NT2/D1 (cell line): Measurements from ENCODE around the gene RUFY4.

Experiments
- DNase-seq: peaks from one replicate; pipeline ENCODE4 v3.0.0-alpha.2; 2011; ENCODE audit warnings: low read depth, low spot score
- H3K27me3 ChIP-seq: 2 replicates; pipeline ENCODE4 v1.6.0; 2011; ENCODE audit warnings: mild to moderate bottlenecking; ENCODE audit not compliant: insufficient read length, insufficient read depth
- H3K36me3 ChIP-seq: 2 replicates; pipeline ENCODE4 v1.6.1; 2011; ENCODE audit warnings: mild to moderate bottlenecking, low read length, mixed read lengths; ENCODE audit not compliant: insufficient read depth, insufficient read length
- H3K4me1 ChIP-seq: 2 replicates; pipeline ENCODE4 v1.5.1; 2011; ENCODE audit not compliant: insufficient read depth, insufficient read length
- H3K4me3 ChIP-seq: 2 replicates; pipeline ENCODE4 v1.5.1; 2011; ENCODE audit warnings: low read depth; ENCODE audit not compliant: insufficient read length
- H3K9ac ChIP-seq: 2 replicates; pipeline ENCODE4 v1.6.0; 2011; ENCODE audit warnings: low read depth; ENCODE audit not compliant: insufficient read length
- H3K9me3 ChIP-seq: 2 replicates; pipeline ENCODE4 v1.5.1; 2011; ENCODE audit warnings: mild to moderate bottlenecking, low read length; ENCODE audit not compliant: insufficient read depth
- SUZ12 ChIP-seq: IDR thresholded peaks from 2 replicates; pipeline ENCODE4 v1.6.1; 2011; ENCODE audit not compliant: insufficient read length, insufficient read depth; ENCODE audit errors: extremely low read depth
- YY1 ChIP-seq: IDR thresholded peaks from 2 replicates; pipeline ENCODE4 v1.6.1; 2011; ENCODE audit not compliant: insufficient read length, insufficient read depth
- ZNF274 ChIP-seq: IDR thresholded peaks from 2 replicates; pipeline ENCODE4 v1.6.1; 2011; ENCODE audit warnings: mild to moderate bottlenecking, low read depth, low read length

RUFY4 gene

DNA sequence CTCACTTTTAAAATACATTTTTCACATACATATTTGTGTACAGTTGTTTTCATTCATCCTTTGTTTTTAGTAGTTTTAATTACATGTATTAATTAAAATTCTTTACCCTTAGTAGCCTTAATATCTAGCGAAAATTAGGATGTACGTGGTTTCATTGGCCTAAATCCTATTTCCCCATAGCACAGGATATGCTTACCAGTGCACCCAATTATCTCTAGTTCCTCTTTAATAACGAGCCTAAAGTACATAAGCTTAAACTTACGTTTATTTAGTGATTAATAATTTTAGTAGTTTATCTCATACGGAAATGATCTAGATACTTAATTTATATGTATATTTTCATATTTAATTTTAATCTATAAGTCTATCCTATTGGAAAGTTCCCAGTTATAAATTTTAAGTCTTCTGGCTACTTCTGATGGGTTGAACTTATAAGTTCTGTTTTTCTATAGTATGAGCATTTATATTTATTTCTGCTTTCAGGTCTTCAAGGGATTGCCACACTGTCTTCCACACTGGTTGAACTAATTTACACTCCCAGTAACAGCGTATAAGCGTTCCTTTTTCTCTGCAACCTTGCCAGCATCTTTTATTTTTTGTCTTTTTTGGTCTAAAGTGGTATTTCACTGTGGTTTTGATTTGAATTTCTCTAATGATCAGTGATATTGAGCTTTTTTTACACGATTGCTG, 21.4 kb upstream of the RUFY4 start:
- Histone ChIP-seq H3K4me1 (no peaks in the 10 kb centered on the region), H3K4me3 (no peak overlapping the region), H3K9ac (no peak overlapping the region), H3K9me3 (peaks cover 19% of the 10 kb centered on the region; the same call in 1 of the 2 replicates), H3K27me3 (no peaks in the 10 kb centered on the region), H3K36me3 (no peaks in the 10 kb centered on the region)
- no peak for DNase-seq
- TF ChIP-seq YY1 = no peak
- TF ChIP-seq ZNF274 = no peak

DNA sequence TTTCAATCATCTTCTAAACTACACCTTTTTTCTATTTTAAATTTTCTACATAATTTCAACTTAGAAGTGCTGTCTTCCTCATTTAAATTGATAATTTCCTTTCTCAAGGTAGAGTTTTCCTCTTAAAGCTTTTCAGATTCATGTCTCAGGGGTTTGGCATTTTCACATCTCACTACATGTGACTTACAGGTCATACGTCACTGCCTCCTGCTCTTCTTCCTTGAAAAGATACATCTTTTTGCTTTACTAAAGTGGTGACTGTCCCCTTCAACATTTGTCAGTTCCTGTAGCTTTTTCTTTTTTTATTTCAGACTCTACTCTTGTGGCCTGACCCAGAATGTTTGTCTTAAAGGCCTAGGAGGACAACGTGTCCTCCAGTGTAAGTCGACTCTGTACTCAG, 17.1 kb upstream of the RUFY4 start:
- DNase-seq = no peak
- H3K36me3 ChIP-seq = no peaks in the 10 kb centered on the region
- peaks cover 5% of the 10 kb centered on the region; the same call in 1 of the 2 replicates for H3K9me3 ChIP-seq
- H3K4me3 ChIP-seq = no peak overlapping the region
- H3K4me1 ChIP-seq = no peaks in the 10 kb centered on the region
- TF ChIP-seq ZNF274 (no peak), SUZ12 (no peak), YY1 (no peak)
- no peak overlapping the region for H3K9ac ChIP-seq
- no peaks in the 10 kb centered on the region for H3K27me3 ChIP-seq

DNA sequence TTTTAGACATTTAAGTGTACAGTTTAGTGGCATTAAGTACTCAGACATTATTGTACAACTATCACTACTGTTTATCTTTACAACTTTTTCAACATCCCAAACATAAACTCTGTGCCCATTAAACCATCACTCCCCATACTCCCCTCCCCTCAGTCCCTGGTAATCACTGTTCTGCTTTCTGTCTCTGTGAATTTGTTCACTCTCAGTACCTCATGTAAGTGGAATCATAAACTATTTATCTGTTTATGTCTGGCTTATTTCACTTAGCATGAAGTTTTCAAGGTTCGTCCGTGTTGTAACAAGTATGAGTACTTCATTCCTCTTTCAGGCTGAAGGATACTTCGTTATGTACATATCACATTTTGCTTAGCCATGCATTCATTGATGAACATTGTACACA, 9.8 kb upstream of the RUFY4 start:
- TF ChIP-seq ZNF274 (no peak), YY1 (no peak), SUZ12 (no peak)
- DNase-seq = no peak
- Histone ChIP-seq H3K4me1 (no peaks in the 10 kb centered on the region), H3K9me3 (no peaks in the 10 kb centered on the region), H3K4me3 (no peak overlapping the region), H3K36me3 (no peaks in the 10 kb centered on the region), H3K9ac (no peak overlapping the region), H3K27me3 (peaks cover 4% of the 10 kb centered on the region)

DNA sequence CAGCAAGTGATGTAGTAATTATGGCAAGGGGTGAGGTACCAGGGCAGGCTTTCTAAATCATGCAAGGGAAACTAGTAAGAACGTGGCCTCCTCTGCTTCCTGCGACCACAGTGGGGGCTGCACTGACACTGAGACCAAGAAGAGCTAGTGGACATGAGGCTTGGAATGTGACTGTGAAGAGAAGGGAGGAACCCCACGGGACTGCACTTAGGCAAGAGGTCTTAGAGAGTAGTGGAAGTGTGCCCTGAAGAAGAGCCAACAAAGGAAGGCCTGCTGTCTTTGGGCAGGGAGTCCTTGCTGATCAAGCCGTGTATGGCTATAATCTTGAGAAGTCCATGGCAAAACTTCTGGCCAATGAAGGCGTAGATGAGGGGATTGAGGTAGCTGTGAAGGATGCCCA, 8.9 kb upstream of the RUFY4 start:
- H3K4me3 ChIP-seq = no peak overlapping the region
- H3K9ac ChIP-seq = no peak overlapping the region
- no peak for DNase-seq
- H3K36me3 ChIP-seq = no peaks in the 10 kb centered on the region
- no peak for TF ChIP-seq SUZ12
- TF ChIP-seq YY1 = no peak
- no peak for TF ChIP-seq ZNF274
- H3K4me1 ChIP-seq = peaks cover under 1% of the 10 kb centered on the region
- no peaks in the 10 kb centered on the region for H3K9me3 ChIP-seq
- H3K27me3 ChIP-seq = peaks cover 4% of the 10 kb centered on the region

DNA sequence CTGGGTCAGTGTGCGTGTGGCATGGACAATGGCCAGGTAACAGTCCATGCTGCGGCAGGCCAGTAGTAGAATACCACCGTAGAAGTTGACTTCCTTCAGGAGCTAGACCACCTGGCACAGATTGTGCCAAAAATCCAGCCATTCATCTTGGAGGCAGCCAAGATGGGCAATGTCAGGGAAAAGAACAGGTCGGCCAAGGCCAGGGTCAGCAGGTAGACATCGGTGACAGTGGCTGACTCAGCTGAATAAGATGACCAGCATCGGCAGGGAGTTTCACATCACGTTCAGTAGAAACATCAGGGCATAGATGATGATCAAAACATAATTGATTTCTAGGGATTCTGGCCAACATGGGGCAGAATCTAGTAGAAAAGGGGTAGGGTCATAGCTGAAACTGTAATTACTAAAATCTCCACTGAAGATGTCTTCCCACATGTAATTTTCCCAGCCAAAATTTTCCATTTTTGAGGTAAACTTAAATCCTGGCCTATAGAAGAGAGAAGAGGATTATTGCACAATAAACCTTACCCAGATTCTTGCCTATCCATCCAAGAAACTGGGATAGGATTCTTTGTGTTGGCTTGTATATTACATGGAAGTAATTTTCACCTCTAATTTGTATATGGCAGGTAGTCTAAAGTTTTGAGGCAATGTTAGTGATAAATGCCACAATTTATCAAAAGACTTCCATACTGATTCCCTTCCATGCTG, 7.9 kb upstream of the RUFY4 start:
- DNase-seq = no peak
- peaks cover 5% of the 10 kb centered on the region for H3K4me1 ChIP-seq
- no peak overlapping the region for H3K9ac ChIP-seq
- H3K9me3 ChIP-seq = no peaks in the 10 kb centered on the region
- no peak for TF ChIP-seq ZNF274
- TF ChIP-seq YY1 = no peak
- no peak for TF ChIP-seq SUZ12
- peaks cover 4% of the 10 kb centered on the region for H3K27me3 ChIP-seq
- no peaks in the 10 kb centered on the region for H3K36me3 ChIP-seq
- no peak overlapping the region for H3K4me3 ChIP-seq

DNA sequence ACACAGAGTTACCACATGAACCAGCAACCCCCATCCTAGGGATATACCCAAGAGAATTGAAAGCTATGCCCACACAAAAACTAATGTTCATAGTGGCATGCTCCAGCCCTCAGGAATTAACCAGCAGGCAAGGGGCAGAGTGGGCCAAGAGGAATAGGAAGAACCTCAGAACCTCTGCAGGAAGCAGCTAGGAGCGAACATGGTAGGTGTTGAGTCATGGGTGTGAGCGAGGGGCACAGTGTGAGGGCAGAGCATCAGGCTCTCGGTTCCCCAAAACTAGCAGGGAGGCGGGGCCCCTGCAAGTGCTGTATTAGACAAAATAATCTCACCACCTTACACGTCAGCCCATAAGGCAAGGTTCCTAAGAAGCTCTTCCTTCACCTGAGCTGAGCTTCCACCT, 5.6 kb upstream of the RUFY4 start:
- H3K36me3 ChIP-seq = no peaks in the 10 kb centered on the region
- TF ChIP-seq ZNF274 (no peak), SUZ12 (no peak), YY1 (no peak)
- peaks cover 21% of the 10 kb centered on the region for H3K27me3 ChIP-seq
- no peak overlapping the region for H3K9ac ChIP-seq
- no peaks in the 10 kb centered on the region for H3K9me3 ChIP-seq
- no peak overlapping the region for H3K4me3 ChIP-seq
- DNase-seq = no peak
- peaks cover 5% of the 10 kb centered on the region for H3K4me1 ChIP-seq

DNA sequence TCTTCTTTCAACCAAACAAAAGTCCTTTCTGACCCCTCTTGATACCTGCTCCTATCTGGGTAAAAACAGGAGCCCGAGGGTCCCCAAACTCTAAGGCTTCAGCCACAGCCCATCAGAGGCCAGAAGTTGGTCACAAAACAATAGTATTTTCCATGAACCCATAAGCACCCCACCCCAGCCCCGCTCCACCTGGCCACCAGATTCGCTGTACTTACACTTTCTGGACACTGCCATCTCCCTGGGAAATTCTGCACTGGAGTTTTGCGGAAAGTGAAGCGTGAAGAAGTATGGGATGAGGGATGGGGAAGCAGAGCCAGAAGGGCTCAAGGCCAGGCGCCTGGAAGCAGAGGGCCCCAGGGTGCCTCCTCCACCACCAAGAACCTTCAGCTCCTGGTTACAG, 5.2 kb upstream of the RUFY4 start:
- no peaks in the 10 kb centered on the region for H3K9me3 ChIP-seq
- no peak overlapping the region for H3K9ac ChIP-seq
- peaks cover 23% of the 10 kb centered on the region for H3K27me3 ChIP-seq
- H3K4me1 ChIP-seq = peaks cover 5% of the 10 kb centered on the region
- DNase-seq = no peak
- no peak overlapping the region for H3K4me3 ChIP-seq
- TF ChIP-seq YY1 = no peak
- no peak for TF ChIP-seq SUZ12
- no peak for TF ChIP-seq ZNF274
- H3K36me3 ChIP-seq = no peaks in the 10 kb centered on the region
